GM18907 (cell line): ENCODE measurements around the gene GMPS.

ENCODE experiments used
- ATAC-seq: cut with Tn5 transposase; IDR thresholded peaks from one replicate; pipeline ENCODE4 v1.9.1; 2021; ENCODE audit warnings: mild to moderate bottlenecking, moderate library complexity; ENCODE audit not compliant: unreplicated experiment

The GMPS gene

GRCh38 chr3:155989536-155989935 is 119.1 kb downstream of the GMPS start:
- ATAC-seq, result no peak

- ATAC-seq, result no peak
Observed at GRCh38 chr3:155991212-155991611, 120.8 kb downstream of the GMPS start.

- no peak for ATAC-seq
Observed at GRCh38 chr3:155991847-155992246, 121.4 kb downstream of the GMPS start.
